ENCODE results near the gene FBXO44.
A peak's percentile ranks its signal among the peaks of the same experiment; 100 is the strongest.
"Not testable (repeated sequence)": the region's sequence is repeated elsewhere in the genome, so short reads cannot be mapped to it uniquely, and the experiment has no call there.

FBXO44 gene

GRCh38 chr1:11654137-11654938, at the start of gene FBXO44, which contains the start of gene FBXO2:
Gene FBXO44 (plus strand): TSS chr1:11654877. CDS start chr1:11655836, 959 bp downstream.
Gene FBXO2 (minus strand): TSS chr1:11654429. CDS start chr1:11654340, 89 bp downstream.
- DNase-seq = peak in 1 of 2 experiments; percentile 41

- DNase-seq = no peak
Measured at GRCh38 chr1:11606775-11607174, 47.9 kb upstream of the FBXO44 start.

GRCh38 chr1:11608596-11609130, 46.0 kb upstream of the FBXO44 start:
- DNase-seq = not testable (repeated sequence)

- not testable (repeated sequence) for DNase-seq
Measured at GRCh38 chr1:11609378-11609777, 45.3 kb upstream of the FBXO44 start.

GRCh38 chr1:11610629-11611180, 44.0 kb upstream of the FBXO44 start:
- DNase-seq = peak in 1 of 2 experiments; percentile 17

GRCh38 chr1:11611638-11612327, 42.9 kb upstream of the FBXO44 start:
- DNase-seq = no peak

GRCh38 chr1:11613347-11613746, 41.3 kb upstream of the FBXO44 start:
- no peak for DNase-seq

- DNase-seq = no peak
Measured at GRCh38 chr1:11615090-11615489, 39.6 kb upstream of the FBXO44 start.

GRCh38 chr1:11616766-11617165, 37.9 kb upstream of the FBXO44 start:
- DNase-seq = no peak

- peak; percentile 78 to 93 for DNase-seq
Measured at GRCh38 chr1:11617314-11617713, 37.4 kb upstream of the FBXO44 start.

- no peak for DNase-seq
Measured at GRCh38 chr1:11617741-11618140, 36.9 kb upstream of the FBXO44 start.

GRCh38 chr1:11620405-11620804, 34.3 kb upstream of the FBXO44 start:
- DNase-seq = no peak

GRCh38 chr1:11620924-11621323, 33.8 kb upstream of the FBXO44 start:
- no peak for DNase-seq

GRCh38 chr1:11622398-11622797, 32.3 kb upstream of the FBXO44 start:
- no peak for DNase-seq

GRCh38 chr1:11623702-11624101, 31.0 kb upstream of the FBXO44 start:
- no peak for DNase-seq

GRCh38 chr1:11626551-11626950, 28.1 kb upstream of the FBXO44 start:
- DNase-seq = no peak

- no peak for DNase-seq
Measured at GRCh38 chr1:11628767-11629166, 25.9 kb upstream of the FBXO44 start.

GRCh38 chr1:11629184-11630016, 25.3 kb upstream of the FBXO44 start:
- DNase-seq = peak in 1 of 2 experiments; percentile 35

- no peak for DNase-seq
Measured at GRCh38 chr1:11634365-11635192, 20.1 kb upstream of the FBXO44 start.

GRCh38 chr1:11638121-11638520, 16.6 kb upstream of the FBXO44 start:
- no peak for DNase-seq

GRCh38 chr1:11639372-11639771, 15.3 kb upstream of the FBXO44 start:
- DNase-seq = no peak

- no peak for DNase-seq
Measured at GRCh38 chr1:11640101-11640500, 14.6 kb upstream of the FBXO44 start.

Data from NCI-H446 (cell line).